Gastrocnemius medialis (tissue), 4 donors: Measurements from ENCODE around the gene MAML3.

Experiments used
- CTCF ChIP-seq, 5 experiments: fragments of 450-650 bp in 3 of 5; fragments of 200-600 bp in 2 of 5; sonication (generic) in 2 of 5; IDR thresholded peaks in 4 of 5; conservative IDR thresholded peaks in 1 of 5; 1 replicate in 4 of 5; 2 replicates in 1 of 5; pipeline ENCODE4 v1.5.1; 2016 to 2019; ENCODE audit warnings: antibody characterized with exemption in 5 of 5, mild to moderate bottlenecking in 3 of 5, moderate library complexity in 3 of 5
- POLR2A ChIP-seq, 2 donors: fragments of 450-650 bp; IDR thresholded peaks; one replicate each; pipeline ENCODE4 v1.6.1; 2017; ENCODE audit warnings: antibody characterized with exemption in 2 of 2, mild to moderate bottlenecking in 2 of 2, moderate library complexity in 2 of 2

GRCh38 chr4:140144050-140144449 lies 9.9 kb downstream of the MAML3 start:
- TF ChIP-seq CTCF (IDR thresholded peaks at IDR 0.05 in 4 of 5, conservative IDR thresholded peaks at IDR 0.05 in 1 of 5) (no peak), POLR2A (IDR thresholded peaks at IDR 0.05) (no peak)
